Hepatocyte (in vitro differentiated cells): ENCODE results near the gene TMEM273.

Experiments
- CTCF ChIP-seq: fragments of 200-600 bp; sonication (generic); IDR thresholded peaks from 2 replicates; pipeline ENCODE4 v1.5.1; 2016; ENCODE audit warnings: antibody characterized with exemption, mild to moderate bottlenecking; ENCODE audit not compliant: poor library complexity
- EZH2 ChIP-seq: fragments of 200-600 bp; sonication (generic); IDR thresholded peaks from 2 replicates; pipeline ENCODE4 v1.6.1; 2016; ENCODE audit warnings: antibody characterized with exemption, mild to moderate bottlenecking, borderline replicate concordance

GRCh38 chr10:49191349-49191748 is 3.2 kb upstream of the TMEM273 start:
- TF ChIP-seq CTCF: no peak
- no peak for TF ChIP-seq EZH2
